CD14-positive monocyte (primary cell): ENCODE data around the gene IL6R. TPM values are rescaled to one million over a fixed set of nuclear protein-coding genes. Genes with fewer than 3 reads are reported as not detected.

Source experiments
- DNase-seq, 3 donors: peaks; one replicate each; pipeline ENCODE4 v3.0.0-alpha.2; 2011 to 2022
- H2AFZ ChIP-seq: 2 replicates; pipeline ENCODE4 v1.6.0; 2012; ENCODE audit warnings: mild to moderate bottlenecking, low read depth, low read length, inconsistent platforms; ENCODE audit not compliant: insufficient read depth, poor library complexity, severe bottlenecking
- H3K27ac ChIP-seq, 2 donors: 1 replicate in 1 of 2; 2 replicates in 1 of 2; pipeline ENCODE4 v1.5.1; 2012 to 2013; ENCODE audit warnings: low read length in 2 of 2, control low read depth in 1 of 2, inconsistent platforms in 1 of 2, low read depth in 1 of 2, mild to moderate bottlenecking in 1 of 2
- H3K27me3 ChIP-seq, 2 donors: one replicate each; pipeline versions ENCODE4 v1.6.0 to v1.6.1; 2011 to 2013; ENCODE audit warnings: low read length in 2 of 2; ENCODE audit not compliant: control insufficient read depth in 2 of 2, insufficient read depth in 2 of 2
- H3K36me3 ChIP-seq, 2 donors: replicated peaks in 1 of 2; 1 replicate in 1 of 2; 2 replicates in 1 of 2; pipeline versions ENCODE4 v1.5.1 to v1.6.1; 2012 to 2013; ENCODE audit warnings: low read length in 2 of 2, control low read depth in 1 of 2, inconsistent platforms in 1 of 2, mild to moderate bottlenecking in 1 of 2; ENCODE audit not compliant: insufficient read depth in 2 of 2, control insufficient read depth in 1 of 2
- H3K4me1 ChIP-seq, 2 donors: 1 replicate in 1 of 2; 2 replicates in 1 of 2; pipeline versions ENCODE4 v1.5.1 to v1.6.1; 2012 to 2013; ENCODE audit warnings: low read length in 2 of 2, control low read depth in 1 of 2, inconsistent platforms in 1 of 2, mild to moderate bottlenecking in 1 of 2, moderate library complexity in 1 of 2; ENCODE audit not compliant: insufficient read depth in 2 of 2, control insufficient read depth in 1 of 2
- H3K4me2 ChIP-seq: replicated peaks from 2 replicates; pipeline ENCODE3; 2012; ENCODE audit warnings: low read length, moderate library complexity, mild to moderate bottlenecking; ENCODE audit not compliant: poor library complexity, severe bottlenecking; ENCODE audit errors: extremely low read depth
- H3K4me3 ChIP-seq, 3 experiments: fragments of 200-600 bp in 1 of 3; sonication (generic) in 1 of 3; replicated peaks in 1 of 3; 1 replicate in 2 of 3; 2 replicates in 1 of 3; pipeline ENCODE4 v1.5.1; 2011 to 2013; ENCODE audit warnings: low read length in 3 of 3, mild to moderate bottlenecking in 3 of 3, control low read depth in 2 of 3, low read depth in 2 of 3, inconsistent platforms in 1 of 3, moderate library complexity in 1 of 3
- H3K79me2 ChIP-seq: 2 replicates; pipeline ENCODE4 v1.6.0; 2012; ENCODE audit warnings: mild to moderate bottlenecking, control low read depth, inconsistent platforms, low read length, moderate library complexity; ENCODE audit not compliant: insufficient read depth
- H3K9ac ChIP-seq: 2 replicates; pipeline ENCODE4 v1.6.0; 2017; ENCODE audit warnings: low read length, mild to moderate bottlenecking; ENCODE audit not compliant: insufficient read depth, poor library complexity, severe bottlenecking
- H3K9me3 ChIP-seq, 2 donors: replicated peaks in 1 of 2; 1 replicate in 1 of 2; 2 replicates in 1 of 2; pipeline versions ENCODE4 v1.5.1 to v1.6.1; 2012 to 2013; ENCODE audit warnings: low read length in 2 of 2, control low read depth in 1 of 2; ENCODE audit not compliant: control insufficient read depth in 1 of 2, insufficient read depth in 1 of 2
- H4K20me1 ChIP-seq: 2 replicates; pipeline ENCODE4 v1.6.0; 2012; ENCODE audit warnings: mild to moderate bottlenecking, low read length, control low read depth, moderate library complexity; ENCODE audit not compliant: insufficient read depth
- H3K27ac Mint-ChIP-seq, 7 donors: one replicate each; pipeline ENCODE4 v1.8.0; 2020; ENCODE audit warnings: mild to moderate bottlenecking in 7 of 7, mixed read lengths in 7 of 7, moderate library complexity in 6 of 7, inconsistent platforms in 2 of 7
- H3K27me3 Mint-ChIP-seq, 3 donors: one replicate each; pipeline ENCODE4 v1.8.0; 2021 to 2022; ENCODE audit warnings: low read depth in 3 of 3, mild to moderate bottlenecking in 3 of 3, mixed read lengths in 3 of 3, moderate library complexity in 3 of 3, inconsistent platforms in 1 of 3
- H3K36me3 Mint-ChIP-seq, 2 donors: one replicate each; pipeline ENCODE4 v1.8.0; 2020; ENCODE audit warnings: mixed read lengths in 2 of 2, inconsistent platforms in 1 of 2, mild to moderate bottlenecking in 1 of 2
- H3K4me1 Mint-ChIP-seq: one replicate; pipeline ENCODE4 v1.8.0; 2020; ENCODE audit warnings: mild to moderate bottlenecking, mixed read lengths
- H3K4me3 Mint-ChIP-seq, 2 donors: one replicate each; pipeline ENCODE4 v1.8.0; 2020; ENCODE audit warnings: mild to moderate bottlenecking in 2 of 2, mixed read lengths in 2 of 2, moderate library complexity in 1 of 2
- H3K9me3 Mint-ChIP-seq, 7 donors: one replicate each; pipeline ENCODE4 v1.8.0; 2020 to 2022; ENCODE audit warnings: mixed read lengths in 7 of 7, mild to moderate bottlenecking in 6 of 7, moderate library complexity in 6 of 7, inconsistent platforms in 2 of 7
- CTCF ChIP-seq: fragments of 200-600 bp; IDR thresholded peaks from one replicate; pipeline ENCODE4 v1.8.0; 2022; ENCODE audit warnings: antibody characterized with exemption, mild to moderate bottlenecking
- WGBS: methylation state at CpG from one replicate; pipeline ENCODE4 v1.1.5; 2013; ENCODE audit warnings: missing lambda C conversion rate; ENCODE audit not compliant: insufficient coverage; 5-methylcytosine and 5-hydroxymethylcytosine counted together
- intact Hi-C, 2 donors: fragments of 100-400 bp; cut with micrococcal nuclease; formaldehyde crosslinking; loops; one replicate each; pipeline versions ENCODE4 v1.15.0 to v1.15.1; 2023
- polyA plus RNA-seq, 3 donors: library from polyadenylated mRNA; depleted of rRNA in 1 of 3; unstranded in 2 of 3; stranded (reverse) in 1 of 3; fragments of 300-500 nt in 2 of 3; fragments of >200 nt in 1 of 3; fragmentation: Illumina TruSeq in 2 of 3; gene quantifications; 1 replicate in 2 of 3; 2 replicates in 1 of 3; pipeline ENCODE4 v1.2.3, GENCODE V29; 2012 to 2021

Gene IL6R
- polyA plus RNA-seq, 3 donors: 56.4 to 81.7 (median 62.1) TPM

GRCh38 chr1:154517661-154518060 is 112.5 kb downstream of the IL6R start:
- Mint-ChIP-seq H3K27ac (no peak overlapping the region), H3K36me3 (no peaks in the 10 kb centered on the region), H3K4me3 (no peak overlapping the region), H3K27me3 (peaks cover 6 to 10% (median 9%) of the 10 kb centered on the region in 3 donors), H3K4me1 (peaks cover 2% of the 10 kb centered on the region), H3K9me3 (no peaks in the 10 kb centered on the region)
- Histone ChIP-seq H3K79me2 (no peaks in the 10 kb centered on the region), H3K36me3 (no peaks in the 10 kb centered on the region), H2AFZ (no peak overlapping the region), H3K4me1 (no peaks in the 10 kb centered on the region), H3K9me3 (no peaks in the 10 kb centered on the region), H3K27ac (no peak overlapping the region), H3K9ac (no peak overlapping the region), H3K4me2 (no peak overlapping the region), H3K4me3 (no peak overlapping the region), H4K20me1 (no peaks in the 10 kb centered on the region), H3K27me3 (no peaks in the 10 kb centered on the region)
- no peak for DNase-seq
- TF ChIP-seq CTCF: no peak
- WGBS: 98% methylated on average over 11 of the region's 11 CpGs
- intact Hi-C loops: no loop called here

Other genes with a start within 250 kb of the IL6R start
- gene TPM3, start 213.2 kb upstream of the IL6R start, polyA plus RNA-seq: 1,000 to 10,000 TPM in 2 of 3 donors, 100 to 1,000 TPM in 1; 418 to 1,159 (median 1,153) TPM
- gene CFAP141, start 199.0 kb upstream of the IL6R start, polyA plus RNA-seq: not detected
- gene UBAP2L, start 184.4 kb upstream of the IL6R start, polyA plus RNA-seq: 100 to 1,000 TPM in 1 of 3 donors, 10 to 100 TPM in 2; 40.1 to 200 (median 46.8) TPM
- gene HAX1, start 132.7 kb upstream of the IL6R start, polyA plus RNA-seq: 10 to 100 TPM; 51.4 to 94.9 (median 91.7) TPM
- gene AQP10, start 84.2 kb upstream of the IL6R start, polyA plus RNA-seq: under 1 TPM in 1 of 3 donors, not detected in 2; 0.09 TPM
- 1 to 10 TPM in 1 of 3 donors, under 1 TPM in 2; 0.46 to 2.2 (median 0.98) TPM for gene ATP8B2, start 79.8 kb upstream of the IL6R start, polyA plus RNA-seq
- not detected for gene TDRD10, start 96.9 kb downstream of the IL6R start, polyA plus RNA-seq
- gene SHE, start 97.1 kb downstream of the IL6R start, polyA plus RNA-seq: not detected
- gene UBE2Q1, start 153.3 kb downstream of the IL6R start, polyA plus RNA-seq: 10 to 100 TPM in 1 of 3 donors, 1 to 10 TPM in 2; 6.4 to 22.6 (median 8.4) TPM
- under 1 TPM in 1 of 3 donors, not detected in 2; 0.05 TPM for gene CHRNB2, start 162.4 kb downstream of the IL6R start, polyA plus RNA-seq
- gene ADAR, start 202.8 kb downstream of the IL6R start, polyA plus RNA-seq: 100 to 1,000 TPM in 1 of 3 donors, 10 to 100 TPM in 2; 57.3 to 100 (median 91.6) TPM